Right forelimb (tissue), 1 donor: ENCODE data around the gene LRRC8D.

Experiments
- DNase-seq: peaks from one replicate; pipeline ENCODE4 v3.0.0-alpha.2; 2018

LRRC8D gene

DNA sequence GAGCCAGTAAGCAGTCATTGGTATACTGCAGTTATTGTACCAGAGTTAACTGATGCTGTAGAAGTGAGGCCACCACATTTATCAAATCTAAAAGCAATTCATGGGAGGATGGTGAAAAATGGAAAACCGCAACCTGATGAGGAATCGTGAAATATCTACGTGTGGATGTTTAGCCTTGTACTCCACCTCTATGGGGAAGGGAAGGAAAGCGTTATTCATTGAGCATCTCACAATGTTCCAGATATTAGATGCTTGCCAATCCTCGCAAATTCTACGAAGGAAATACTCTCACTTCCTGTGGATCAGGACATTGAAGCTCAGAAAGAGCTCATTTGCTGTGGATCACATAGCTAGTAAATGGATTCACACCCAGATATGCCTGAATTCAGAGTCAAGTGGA, 77.3 kb downstream of the LRRC8D start:
- no peak for DNase-seq

DNA sequence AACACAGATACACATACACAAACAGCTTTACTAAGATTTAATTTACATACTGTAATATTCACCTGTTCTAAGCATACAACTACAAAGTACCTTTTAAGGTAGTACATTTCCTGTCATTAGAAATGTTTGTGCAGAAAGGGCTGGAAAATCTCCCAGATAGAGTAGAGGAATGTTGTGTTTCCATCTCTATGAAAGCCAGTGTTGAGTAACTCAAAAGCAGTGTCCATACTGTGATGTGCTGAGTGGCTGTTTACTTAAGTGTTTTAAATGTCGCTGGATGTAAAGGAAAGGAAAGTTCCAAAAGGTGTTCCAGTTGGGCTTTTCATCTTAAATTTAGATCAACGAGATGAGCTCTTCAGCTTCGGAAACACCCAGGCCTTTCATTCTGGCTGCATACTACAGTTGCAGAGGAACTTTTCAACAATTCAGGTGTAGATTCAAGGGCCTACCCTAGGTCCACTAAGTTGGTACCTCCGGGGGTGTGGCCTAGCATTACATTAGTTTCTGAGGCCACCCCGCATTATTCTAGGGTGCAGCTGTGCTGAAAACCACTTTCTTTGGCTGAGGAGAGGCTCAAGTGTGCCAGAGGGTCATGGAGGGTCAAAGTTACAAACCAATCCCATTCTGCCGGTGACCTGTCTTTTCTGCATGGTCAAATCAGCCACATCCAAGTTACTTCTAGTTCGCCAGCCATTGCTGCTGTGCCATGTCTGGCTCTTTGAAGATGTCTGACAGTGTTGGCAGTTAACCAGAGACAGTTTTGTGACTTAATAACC, 78.1 kb downstream of the LRRC8D start:
- no peak for DNase-seq

DNA sequence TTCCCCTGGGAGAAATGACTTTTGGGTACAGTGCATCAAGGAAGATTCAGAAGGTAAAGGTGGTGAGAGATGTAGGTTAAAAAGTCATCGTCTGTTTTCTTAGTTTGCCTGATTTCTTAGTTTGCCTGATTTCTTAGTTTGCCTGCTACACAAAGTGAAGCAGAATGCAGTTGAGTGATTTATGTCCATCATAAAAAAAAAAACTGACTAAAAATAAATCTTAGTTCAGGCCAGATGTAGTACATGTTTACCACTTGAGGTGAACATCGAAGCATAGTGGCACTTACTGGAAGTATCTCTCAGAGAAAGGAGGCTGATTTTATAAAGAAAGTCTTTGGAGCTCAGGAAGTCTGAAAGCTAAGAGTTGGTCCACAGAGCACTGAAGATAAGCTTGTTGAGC, 79.5 kb downstream of the LRRC8D start:
- DNase-seq = no peak

DNA sequence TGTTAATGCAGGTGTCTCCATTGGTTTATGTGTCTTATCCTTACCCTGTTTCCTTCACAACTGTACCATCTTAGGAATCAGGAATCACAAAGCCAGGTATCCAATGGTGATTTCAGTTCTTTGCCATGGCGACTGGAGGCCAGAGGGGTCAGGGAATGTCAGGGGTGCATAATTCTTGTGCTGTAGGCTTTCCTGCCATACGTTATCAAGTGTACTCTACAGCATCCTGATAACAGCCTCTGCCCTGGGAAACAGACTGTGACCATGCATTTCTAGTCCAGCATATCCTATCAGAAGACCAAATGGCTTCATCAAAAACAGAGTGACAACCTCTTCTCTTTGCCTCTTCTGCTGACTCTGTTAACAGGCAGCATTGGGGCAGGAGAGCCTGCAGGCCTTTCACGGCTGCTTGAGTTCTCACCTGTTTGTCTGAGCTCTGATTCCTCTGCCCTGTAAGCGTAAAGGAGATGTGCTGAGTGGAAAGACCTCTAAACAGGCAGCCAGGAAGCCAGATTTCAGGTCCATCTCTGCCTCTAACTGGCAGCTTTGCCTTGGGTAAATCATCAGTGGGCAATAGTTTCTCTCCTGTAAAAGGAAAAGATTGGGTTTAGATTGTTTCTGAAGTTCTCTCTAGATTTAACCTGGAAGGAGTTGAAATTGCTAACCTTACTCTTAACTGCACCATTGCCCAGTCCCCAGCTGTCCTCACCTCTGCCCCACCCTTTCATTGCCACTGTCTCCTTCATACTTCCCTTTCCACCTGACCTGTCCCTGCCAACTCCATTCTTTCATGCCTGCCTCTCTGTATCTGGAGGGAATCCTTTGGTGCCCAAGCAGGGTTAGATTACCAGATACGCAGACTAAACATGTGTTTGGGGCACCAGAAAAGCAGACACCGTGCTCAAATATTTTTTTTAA, 80.2 kb downstream of the LRRC8D start:
- DNase-seq = no peak

DNA sequence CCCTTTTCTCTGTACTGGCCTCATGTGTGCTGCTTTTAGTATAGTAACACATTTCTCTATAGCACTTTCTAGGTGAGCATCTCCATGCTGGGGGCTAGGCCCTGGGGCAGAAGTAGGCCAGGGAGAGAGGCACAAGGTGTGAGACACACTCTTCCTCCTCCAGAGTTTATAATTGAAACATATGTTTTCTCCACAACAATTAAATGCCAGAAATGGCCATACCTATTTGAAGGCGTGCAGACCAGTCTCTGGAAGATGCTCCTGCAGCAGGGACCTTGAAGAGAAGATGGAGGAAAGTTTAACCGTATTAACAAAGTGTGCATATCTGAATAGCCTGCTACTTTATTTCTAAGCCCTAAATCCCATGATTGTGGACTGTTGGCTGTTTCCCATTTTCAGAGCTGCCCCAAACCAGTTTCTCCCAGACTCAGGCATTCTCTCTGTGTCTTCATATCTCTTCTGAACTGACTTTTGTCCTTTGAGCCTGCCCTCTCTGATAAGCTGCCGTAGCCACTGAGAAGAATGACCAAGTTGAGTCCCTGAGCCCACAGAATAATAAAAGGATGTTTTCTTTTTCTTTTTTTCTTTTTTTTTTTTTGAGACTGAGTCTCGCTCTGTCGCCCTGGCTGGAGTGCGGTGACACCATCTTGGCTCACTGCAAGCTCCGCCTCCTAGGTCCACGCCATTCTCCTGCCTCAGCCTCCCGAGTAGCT, 81.3 kb downstream of the LRRC8D start:
- no peak for DNase-seq

DNA sequence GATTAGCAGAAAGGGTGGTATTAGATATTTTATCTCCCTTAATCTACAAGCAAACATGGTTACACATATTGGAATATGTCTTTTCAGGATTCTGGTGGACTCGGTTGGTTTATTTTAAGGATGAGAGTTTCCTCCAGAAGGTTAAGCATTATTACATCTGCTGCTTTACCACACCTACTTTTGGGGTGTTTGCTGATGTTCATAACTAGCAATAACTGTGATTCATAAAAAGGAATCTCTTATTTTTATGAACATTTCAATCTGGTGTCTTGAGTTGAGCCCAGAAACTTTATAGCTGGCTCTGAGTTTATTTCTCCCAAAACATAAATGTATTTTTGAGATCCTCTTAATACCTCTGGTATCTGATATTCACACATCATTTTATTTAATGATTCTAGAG, 82.7 kb downstream of the LRRC8D start:
- DNase-seq = no peak

DNA sequence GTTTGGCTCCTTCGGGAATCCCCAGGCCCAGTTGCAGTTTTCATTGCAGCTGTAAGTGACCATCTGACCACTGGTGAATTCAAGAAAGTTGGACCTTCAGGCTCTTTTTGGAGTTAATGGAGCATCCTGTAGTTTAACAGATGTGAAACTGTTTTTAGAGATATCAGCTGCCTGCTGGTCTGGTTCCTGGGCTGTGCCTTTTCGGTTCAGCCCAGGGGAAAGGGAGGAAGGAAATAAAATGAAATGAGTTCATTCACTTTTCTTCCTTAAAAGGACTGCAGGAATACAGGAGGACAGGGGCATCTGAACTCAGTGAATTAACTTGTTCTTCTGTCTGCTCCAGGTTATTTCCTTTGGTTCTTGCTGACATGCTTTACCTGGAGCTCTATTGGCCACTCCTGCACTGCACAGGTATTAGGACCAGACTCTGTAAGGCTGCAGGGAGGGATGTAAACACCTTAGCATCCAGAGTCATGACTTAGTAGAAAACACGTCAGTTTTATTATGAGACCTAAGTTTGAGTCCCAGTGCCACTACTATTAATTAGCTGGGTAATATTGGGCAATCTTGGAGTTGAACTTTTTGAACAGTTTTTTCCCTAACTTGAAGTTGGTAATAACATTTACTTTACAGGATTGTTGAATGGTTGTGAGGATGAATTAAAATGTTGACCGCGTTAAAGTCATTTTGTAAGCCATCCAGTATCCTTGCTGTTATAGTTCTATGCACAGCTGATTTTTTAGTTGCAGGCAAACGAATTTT, 83.6 kb downstream of the LRRC8D start:
- DNase-seq = no peak

DNA sequence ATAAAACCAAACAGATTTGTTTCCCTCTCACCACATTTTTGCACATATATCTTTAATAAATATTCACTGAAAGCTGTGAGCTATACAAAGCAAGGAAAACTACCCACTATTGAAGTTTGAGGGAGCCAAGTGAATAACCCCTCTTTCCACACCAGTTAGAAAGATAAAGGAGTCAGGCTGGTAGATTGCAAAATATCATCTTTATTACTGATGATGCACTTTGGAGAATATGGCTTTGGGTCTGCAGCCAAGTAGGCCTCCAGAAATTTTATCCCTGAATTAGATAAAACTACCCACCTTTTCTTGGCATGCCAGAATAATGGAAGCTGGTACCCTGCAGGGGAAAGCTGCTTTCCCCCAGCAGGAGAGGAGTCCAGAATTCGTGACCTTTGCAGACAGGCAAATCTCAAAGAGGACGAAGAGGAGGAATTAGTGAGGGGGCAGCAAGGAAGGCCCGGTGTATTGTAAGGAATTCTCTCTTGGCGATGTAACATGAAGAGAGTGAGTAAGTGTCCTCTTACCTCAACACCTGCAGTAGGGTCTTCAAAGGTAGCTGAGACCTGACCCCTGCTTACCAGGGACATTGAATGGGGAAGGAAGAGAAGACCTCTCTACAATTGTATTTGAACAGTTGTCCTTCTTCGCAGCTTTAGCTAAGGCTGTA, 84.7 kb downstream of the LRRC8D start:
- DNase-seq = no peak

DNA sequence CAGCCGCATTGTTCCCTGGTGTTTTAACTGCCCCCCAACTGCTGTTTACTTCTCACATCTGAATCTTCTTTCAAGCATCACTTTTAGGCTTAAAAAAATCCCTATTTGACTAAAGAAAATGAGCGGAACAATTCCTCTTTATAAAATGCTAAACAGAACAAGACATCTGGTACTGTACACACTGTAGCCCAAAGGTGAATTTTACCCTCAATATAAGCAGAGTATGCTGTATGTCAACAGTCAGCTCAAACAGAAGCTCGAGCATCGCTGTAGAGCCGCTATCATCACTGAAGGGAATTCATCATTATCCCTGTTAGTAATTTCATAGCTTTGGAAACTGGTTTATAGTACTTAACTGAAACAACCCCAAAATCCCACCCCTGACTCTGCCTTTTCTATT, 85.3 kb downstream of the LRRC8D start:
- DNase-seq = no peak

DNA sequence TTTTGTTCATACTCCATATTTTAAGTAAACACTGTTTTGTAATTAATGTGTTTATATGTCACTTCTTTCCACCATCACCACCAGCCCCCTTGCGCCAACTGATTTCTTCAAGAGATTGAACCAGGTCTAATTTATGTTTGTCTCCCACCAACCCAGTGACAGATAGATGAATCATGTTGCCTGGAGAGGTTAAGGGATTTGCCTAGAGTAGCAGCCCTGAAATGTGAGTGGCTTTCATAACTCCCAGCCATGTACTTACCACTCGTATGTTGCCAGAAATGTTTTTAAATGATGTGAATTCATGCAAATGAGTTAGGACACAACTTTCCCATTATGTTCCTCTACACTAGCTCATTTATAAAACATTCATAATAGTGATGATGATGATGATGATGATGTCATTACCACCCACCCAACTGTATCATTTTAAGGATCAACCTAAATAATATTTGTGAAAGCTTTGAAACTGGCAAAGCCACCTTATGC, 86.9 kb downstream of the LRRC8D start:
- DNase-seq = no peak

DNA sequence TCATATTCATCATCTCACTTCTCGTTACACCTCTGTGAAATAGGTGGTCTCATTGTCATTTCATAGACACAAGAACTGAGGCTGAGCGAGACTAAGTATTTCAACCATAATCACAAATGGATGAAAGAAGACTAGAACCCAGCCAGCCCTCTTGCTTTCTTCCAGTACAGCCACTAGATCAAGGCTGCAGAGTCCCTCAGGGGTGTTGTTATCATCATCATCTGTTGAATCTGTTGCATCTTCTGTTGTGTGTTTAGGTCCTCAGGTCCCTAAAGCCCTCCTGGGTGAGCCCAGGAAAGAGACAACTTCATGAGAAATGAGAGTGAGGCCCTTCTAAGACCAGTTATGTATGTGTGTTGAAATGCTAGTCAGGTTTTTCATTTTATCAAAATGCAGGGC, 87.4 kb downstream of the LRRC8D start:
- DNase-seq = no peak

DNA sequence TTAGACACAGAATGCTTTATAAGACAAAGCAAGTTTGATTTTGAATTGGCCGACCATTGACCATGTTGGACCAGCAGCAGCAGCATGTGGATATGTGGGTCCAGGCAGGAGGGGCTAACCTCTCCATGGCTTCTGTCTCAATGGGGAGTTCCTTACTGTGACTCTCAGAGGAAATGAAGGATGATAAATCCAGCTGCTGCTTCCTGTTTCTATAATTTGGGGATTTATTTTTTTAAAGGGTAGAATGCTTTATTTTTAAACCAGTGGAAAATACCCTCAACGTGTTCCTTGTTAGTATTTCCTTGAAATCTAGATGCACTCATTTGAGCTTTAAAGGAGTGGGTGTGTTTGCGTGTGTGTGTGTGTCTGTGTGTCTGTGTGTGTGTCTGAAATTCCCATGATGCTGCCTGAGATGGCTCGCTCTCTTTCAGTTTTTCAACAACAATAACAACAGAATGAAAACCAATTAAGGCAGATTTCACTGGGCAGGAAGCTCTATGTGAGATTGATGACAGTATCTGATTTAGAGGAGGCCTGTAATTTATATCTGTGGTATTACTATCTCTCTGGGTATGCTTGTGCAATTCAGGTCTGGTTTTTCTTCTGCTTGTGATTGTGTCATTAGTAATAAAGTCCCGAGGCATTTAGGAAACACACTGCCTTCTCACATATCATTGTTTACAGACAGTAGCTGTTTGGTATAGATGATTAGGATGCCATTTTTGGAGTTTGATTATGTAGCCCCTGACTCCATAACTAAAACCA, 88.0 kb downstream of the LRRC8D start:
- no peak for DNase-seq

DNA sequence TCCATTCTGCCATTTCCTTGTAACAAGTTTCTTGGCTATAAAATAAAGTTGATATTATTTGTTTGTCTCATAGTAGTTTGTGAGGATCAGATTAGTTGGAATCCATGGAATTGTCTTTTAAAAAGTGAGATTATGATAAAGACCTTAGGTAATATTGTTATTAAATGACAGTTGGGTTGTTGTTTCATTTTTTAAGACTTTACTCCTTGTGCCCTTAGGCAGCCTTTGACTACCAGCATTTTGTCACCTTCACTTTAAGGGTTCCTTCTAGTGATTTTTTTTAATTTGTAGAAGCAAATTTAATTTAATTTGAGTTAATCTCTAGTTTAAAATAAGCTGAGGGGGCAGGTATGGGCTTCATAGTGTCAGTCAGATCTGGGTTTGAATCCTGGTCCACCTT, 89.4 kb downstream of the LRRC8D start:
- no peak for DNase-seq

DNA sequence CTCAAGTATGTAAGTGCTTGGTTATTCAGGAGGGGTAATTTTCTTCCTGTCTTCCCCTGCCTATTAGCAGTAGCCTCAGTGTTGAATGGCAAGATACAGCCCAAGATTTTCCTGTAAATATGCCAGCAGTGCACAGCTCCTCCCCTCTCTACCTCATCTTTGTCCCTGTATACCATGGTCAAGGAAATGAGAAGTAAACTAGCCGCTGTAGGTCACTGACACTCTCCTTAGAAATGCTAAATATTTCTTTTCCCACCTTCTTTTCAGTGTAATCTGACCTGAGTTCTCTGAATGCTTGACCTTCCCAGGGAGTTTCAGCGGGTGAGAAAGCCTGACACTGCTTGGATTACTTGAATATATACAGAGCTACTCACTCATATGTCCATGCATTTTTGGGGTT, 89.9 kb downstream of the LRRC8D start:
- no peak for DNase-seq

DNA sequence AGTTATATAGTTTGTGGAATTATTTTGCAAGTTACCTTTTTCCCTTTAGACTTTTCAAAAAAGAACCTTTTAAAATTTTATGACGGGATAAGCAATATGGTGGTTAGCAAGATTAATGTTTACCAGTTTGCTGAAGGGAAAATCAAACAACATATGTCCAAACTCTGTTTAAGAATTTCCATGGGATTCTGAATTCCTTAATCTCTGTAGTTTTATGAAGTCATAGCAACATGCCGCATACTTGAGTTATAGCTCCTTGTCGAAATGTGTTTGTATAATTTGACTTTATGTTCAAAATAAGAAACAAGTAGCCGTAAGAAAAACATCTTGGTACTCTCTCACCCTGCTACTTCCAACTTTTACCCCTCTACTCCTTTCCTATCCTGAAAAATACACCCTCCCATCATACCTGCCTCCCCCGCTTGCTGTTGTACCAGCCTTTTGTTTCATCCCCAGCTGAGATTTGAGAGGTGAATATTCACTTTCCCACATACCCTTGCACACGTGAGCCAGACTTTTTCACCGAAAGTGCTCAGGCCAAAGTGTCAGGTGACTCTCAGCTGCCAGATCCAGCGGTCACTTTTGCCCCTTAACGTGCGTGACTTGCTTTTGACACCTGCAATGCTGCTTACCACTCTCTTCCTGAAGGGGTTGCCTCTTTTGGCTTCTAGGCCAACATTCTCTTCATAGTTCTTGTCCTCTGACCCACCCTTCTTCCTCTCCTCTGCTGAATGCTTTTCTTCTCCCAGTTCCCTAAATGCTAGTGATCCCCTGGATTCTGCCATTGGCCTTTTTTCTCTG, 90.6 kb downstream of the LRRC8D start:
- no peak for DNase-seq

DNA sequence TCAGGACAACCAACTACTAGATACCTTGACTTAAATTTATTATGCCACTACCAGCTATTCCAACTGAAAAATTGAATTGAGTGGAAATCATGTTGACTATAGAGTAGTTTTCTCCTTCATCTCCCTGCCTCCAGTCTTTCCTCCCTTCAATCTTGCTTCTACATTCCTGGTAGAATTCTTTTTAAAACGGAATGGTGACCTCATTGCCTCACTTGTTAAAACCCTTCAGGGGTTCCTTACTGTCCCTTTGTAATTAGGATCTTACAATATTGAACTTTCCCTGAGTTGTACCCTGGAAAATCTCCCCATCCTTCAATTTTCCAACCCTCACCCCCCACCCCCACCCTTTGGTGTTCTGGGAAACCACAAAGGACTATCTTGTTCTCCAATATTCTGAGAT, 91.2 kb downstream of the LRRC8D start:
- no peak for DNase-seq

DNA sequence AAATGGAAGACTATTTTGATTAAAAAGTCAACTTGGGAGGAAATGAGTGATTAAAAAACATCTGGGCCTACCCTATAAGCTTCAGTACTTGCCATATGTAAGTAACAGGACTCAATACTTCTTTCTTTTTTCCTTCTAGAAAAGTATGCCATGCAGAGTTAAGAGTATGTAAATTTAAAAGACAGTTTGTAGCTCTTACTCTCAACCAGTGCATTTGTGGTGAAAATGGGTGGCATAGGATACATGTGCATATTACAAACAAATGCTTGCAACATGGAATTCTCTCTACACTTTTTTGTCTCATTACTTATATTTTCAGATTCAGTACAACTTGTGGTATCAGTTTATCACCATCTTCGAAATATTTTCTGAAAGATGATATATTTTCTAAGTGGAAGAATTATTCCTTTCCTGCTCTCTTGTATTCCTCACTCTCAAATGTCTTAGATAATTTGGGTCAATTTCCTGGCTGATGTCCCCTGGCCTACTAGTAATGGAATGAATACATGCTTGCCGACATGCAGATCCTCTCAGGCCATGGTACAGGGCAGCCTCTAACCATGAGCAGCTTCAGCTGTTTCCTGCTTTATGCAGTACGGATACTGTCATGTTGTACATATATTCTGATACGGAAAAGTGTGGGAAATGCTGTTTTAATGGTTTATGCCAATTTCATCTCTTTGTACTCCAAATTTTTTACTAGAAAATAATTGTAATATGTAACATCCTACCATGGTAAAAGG, 92.7 kb downstream of the LRRC8D start:
- no peak for DNase-seq

DNA sequence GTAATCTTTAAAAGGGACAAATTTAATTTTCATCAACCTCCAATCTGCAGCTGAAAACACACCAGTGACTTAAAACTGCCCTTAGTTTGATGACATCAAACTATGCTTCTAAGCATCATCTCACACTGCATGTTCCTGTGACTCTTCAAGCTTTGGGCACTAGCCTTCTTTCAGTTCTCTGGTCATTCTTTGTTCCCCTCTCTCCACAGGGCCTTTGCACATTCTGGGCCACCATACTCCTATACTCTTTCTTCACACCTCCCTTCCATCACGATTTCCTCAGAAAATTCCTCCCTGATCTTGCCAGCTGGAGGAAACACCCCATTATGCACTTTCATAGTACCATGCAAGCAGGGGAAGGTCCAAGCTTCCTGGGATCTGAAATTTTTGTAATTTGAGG, 96.5 kb downstream of the LRRC8D start:
- no peak for DNase-seq

DNA sequence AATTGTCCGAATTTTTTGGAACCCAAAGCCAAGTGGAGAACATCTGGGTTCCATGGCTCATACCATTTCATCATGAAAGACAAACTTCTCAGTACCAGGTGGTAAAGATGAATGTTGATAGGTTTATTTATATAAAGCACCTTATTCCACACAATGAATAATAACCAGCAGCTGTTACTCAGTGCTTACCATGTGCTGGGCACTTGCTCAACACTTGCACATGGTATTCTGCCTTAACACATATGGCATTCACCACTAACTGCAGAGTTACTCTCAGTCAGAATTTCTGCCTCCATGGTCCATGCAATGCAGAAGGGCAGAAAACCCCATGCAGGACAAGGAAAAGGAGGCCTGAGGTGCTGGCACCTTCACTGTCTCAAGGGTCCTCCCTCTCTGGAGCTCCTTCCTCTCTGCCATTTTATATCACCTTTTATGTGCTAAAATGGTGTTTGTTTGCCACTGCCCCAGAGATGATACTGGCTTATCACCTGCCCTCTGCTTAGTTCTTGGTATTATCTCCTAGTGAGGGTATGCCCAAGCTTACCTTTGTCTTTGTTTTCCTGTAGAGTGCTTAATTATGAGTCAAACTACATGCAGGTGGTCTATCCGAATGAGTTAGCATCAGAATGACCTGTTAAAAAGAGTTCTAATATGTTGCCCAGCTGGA, 97.4 kb downstream of the LRRC8D start:
- DNase-seq = no peak
